T-helper 2 cell treated with Interferon-gamma antibody and Interleukin-4, amounts not matched to agents 5 μg/mL and 100 μg/mL, for 36 hours (primary cell): ENCODE results near the gene TMCO6.
"Not testable (repeated sequence)": the region's sequence is repeated elsewhere in the genome, so short reads cannot be mapped to it uniquely, and the experiment has no call there.

Source experiments
- DNase-seq: peaks from one replicate; pipeline ENCODE4 v3.0.0; 2021; ENCODE audit warnings: low spot score
- H3K27ac Mint-ChIP-seq: one replicate; pipeline ENCODE4 v1.8.0; 2021; ENCODE audit warnings: mild to moderate bottlenecking, mixed read lengths
- H3K27me3 Mint-ChIP-seq: one replicate; pipeline ENCODE4 v1.8.0; 2021; ENCODE audit warnings: low read depth, mixed read lengths
- H3K36me3 Mint-ChIP-seq: one replicate; pipeline ENCODE4 v1.8.0; 2021; ENCODE audit warnings: low read depth, mixed read lengths
- H3K4me1 Mint-ChIP-seq: one replicate; pipeline ENCODE4 v1.8.0; 2021; ENCODE audit warnings: low read depth, mixed read lengths
- H3K4me3 Mint-ChIP-seq: one replicate; pipeline ENCODE4 v1.8.0; 2022; ENCODE audit warnings: mild to moderate bottlenecking, moderate library complexity, mixed read lengths
- H3K9me3 Mint-ChIP-seq: one replicate; pipeline ENCODE4 v1.8.0; 2021; ENCODE audit warnings: mixed read lengths

Gene TMCO6

DNA sequence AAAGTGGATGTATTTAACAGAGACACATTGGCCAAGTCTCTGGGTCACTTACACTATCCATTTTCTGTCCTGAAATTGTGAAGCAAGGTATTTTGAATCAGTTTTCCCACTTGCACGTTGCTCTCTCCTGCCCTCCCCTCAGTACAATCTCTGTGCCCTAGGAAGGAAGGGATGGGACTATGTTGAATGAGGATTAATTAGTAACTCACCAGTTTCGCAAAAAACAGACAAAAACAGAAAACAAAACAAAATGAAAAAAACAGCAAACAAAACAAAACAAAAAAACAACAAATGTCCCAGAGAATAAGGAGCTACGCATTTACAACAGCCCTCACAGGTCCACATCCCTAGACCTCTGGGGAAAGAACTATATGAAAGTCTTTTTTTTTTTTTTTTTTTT lies 5.1 kb upstream of the TMCO6 start:
- no peak overlapping the region for H3K27ac Mint-ChIP-seq
- no peak for DNase-seq
- no peaks in the 10 kb centered on the region for H3K36me3 Mint-ChIP-seq
- no peaks in the 10 kb centered on the region for H3K9me3 Mint-ChIP-seq
- no peak overlapping the region for H3K4me3 Mint-ChIP-seq
- H3K27me3 Mint-ChIP-seq: peaks cover 26% of the 10 kb centered on the region
- H3K4me1 Mint-ChIP-seq: peaks cover 26% of the 10 kb centered on the region

DNA sequence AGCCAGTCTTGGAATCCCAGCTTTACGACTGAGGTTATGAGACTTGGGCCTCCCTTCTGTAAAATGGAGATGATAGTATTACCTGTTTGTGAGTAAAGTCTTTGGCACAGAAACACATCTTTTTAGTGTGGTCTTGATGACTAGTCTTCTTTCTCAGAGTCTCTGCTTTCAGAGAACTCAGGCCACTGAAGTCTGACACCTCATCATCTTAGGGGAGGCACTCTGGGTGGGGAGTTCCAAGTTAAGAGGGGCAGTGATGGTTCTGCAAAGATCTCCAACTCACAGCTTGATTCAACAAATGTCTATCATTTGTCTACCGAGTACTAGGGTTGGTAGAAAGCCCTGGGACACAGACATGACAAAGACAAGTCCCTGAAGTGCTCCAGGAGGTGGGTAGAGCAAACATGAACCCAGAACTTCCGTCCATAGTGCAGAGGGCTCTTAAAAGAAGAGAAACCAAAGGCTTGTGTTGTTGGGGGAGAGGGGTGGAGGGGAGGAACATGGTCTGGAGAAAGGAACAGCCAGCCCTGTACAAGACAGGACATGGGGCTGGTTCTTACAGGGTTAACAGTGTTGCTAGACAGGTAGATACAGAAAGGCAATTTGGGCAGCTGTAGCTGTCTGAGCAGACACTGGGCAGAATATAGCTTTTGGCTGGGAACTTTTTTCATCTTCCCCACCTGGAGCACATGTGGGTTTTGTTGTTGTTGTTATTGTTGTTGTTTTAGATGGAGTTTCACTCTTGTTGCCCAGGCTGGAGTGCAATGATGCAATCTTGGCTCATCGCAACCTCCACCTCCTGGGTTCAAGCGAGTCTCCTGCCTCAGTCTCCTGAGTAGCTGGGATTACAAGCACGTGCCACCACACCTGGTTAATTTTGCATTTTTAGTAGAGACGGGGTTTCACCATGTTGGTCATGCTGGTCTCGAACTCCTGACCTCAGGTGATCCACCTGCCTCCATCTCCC lies 3.7 kb upstream of the TMCO6 start:
- H3K27me3 Mint-ChIP-seq: peaks cover 26% of the 10 kb centered on the region
- no peak overlapping the region for H3K4me3 Mint-ChIP-seq
- no peaks in the 10 kb centered on the region for H3K9me3 Mint-ChIP-seq
- no peak overlapping the region for H3K27ac Mint-ChIP-seq
- H3K4me1 Mint-ChIP-seq: peaks cover 31% of the 10 kb centered on the region
- no peak for DNase-seq
- peaks cover 3% of the 10 kb centered on the region for H3K36me3 Mint-ChIP-seq

DNA sequence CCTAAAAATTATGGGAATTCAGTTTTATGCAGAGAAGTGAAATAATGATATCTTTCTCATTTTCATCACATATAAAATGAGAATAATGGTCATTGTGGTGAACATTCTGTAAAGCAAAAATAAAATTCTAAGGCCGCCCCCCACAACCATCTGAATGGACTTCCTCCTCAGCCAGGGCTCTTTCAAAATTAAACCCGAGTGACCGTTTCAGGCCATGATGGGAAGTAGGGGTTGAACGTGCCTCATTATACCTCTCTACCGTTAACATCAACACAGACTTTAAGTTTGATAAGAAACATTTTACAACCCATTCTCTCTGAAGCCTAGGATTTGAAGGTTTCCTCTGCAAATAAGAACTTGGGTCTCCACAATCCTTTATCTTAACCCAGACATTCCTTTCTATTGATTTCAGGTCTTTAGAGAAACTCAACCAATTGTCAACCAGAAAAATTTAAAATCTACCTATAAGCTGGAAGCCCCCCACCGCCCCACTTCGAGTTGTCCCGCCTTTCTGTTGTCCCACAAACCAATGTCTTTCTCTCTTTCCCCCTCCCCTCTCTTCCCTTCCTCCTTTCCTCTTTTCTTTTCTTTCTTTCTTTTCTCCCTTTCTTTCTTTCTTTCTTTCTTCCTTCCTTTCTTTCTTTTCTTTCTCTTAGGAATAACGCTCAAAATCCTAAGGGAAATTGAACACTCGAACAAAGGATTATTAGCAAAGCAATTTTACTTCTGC lies 1.7 kb upstream of the TMCO6 start:
- Mint-ChIP-seq H3K9me3 (no peaks in the 10 kb centered on the region), H3K4me3 (no peak overlapping the region), H3K4me1 (peaks cover 39% of the 10 kb centered on the region), H3K27me3 (peaks cover 13% of the 10 kb centered on the region), H3K36me3 (peaks cover 13% of the 10 kb centered on the region), H3K27ac (no peak overlapping the region)
- DNase-seq: no peak

DNA sequence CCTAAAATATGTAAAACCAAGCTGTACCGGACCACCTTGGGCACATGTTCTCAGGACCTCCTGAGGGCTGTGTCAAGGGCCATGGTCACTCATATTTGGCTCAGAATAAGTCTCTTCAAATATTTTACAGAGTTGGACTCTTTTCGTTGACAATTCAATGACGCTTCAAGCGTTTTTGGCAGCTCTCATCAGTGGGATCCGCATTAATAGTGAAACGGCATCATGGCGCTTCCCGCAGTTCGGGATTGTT lies 428 bp upstream of the TMCO6 start:
- Mint-ChIP-seq H3K4me1 (peaks cover 29% of the 10 kb centered on the region), H3K27ac (peak overlapping the region; percentile 89), H3K4me3 (peak overlapping the region; percentile 93), H3K36me3 (peaks cover 17% of the 10 kb centered on the region)
- H3K27me3 Mint-ChIP-seq, DNase-seq, H3K9me3 Mint-ChIP-seq: not testable (repeated sequence)

DNA sequence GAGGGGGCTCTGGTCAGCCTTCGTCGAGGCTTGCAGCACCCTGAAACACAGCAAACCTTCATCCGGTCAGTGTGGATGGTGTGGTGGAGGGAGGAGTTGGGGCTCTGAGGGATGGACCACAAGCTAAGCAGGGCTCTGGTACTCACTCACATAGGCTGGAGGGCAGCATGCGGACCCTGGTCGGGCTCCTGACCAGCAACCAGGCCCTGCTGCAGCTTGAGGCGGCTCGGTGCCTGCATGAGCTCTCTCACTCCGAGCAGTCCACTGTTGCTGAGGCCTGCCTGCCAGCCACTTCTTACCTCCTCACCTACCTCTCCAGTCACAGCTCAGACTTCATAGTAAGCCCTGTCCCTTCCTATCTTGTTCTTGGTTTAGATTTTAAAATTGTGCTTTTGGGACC lies 2.5 kb downstream of the TMCO6 start:
- peaks cover 38% of the 10 kb centered on the region for H3K36me3 Mint-ChIP-seq
- no peak for DNase-seq
- H3K4me1 Mint-ChIP-seq: peaks cover 34% of the 10 kb centered on the region
- H3K27me3 Mint-ChIP-seq: no peaks in the 10 kb centered on the region
- no peak overlapping the region for H3K27ac Mint-ChIP-seq
- no peaks in the 10 kb centered on the region for H3K9me3 Mint-ChIP-seq
- H3K4me3 Mint-ChIP-seq: peak overlapping the region; percentile 4

DNA sequence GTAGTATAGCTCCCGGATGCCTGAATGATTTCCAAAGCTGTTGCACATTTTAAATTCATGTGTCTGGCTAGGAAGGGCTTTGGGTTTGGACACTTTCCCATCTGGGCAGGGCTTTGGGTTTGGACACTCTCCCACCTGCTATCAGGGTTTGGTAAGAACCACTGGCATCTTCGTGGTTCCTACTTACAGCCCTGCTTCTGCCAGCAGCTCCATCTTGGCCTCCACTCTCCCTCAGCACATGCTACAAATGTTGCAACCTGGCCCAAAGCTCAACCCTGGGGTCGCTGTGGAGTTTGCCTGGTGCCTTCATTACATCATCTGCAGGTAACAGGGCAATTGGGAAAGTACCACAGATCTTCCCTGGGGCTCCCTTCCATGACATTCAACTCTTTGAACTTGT lies 3.5 kb downstream of the TMCO6 start:
- Mint-ChIP-seq H3K36me3 (peaks cover 42% of the 10 kb centered on the region), H3K4me3 (no peak overlapping the region), H3K9me3 (no peaks in the 10 kb centered on the region), H3K27ac (no peak overlapping the region), H3K27me3 (no peaks in the 10 kb centered on the region), H3K4me1 (peaks cover 37% of the 10 kb centered on the region)
- no peak for DNase-seq

DNA sequence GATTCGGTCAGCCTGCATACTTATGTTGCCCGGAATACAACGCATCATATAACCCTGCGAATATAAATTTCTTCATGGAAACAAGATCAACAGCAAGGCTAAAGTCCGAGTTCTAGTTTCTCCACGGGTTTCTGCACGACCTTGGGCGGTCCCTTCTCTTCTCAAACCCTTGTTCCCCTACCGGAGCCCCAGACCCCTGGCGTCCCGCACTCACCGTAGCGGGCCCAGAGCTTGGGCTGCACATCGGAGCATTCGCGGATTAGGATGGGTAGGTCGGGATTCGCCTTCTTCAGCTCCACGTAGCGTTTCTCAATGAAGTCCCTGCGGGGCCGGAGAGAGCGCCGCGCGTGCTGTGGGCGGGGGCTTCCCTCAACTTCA lies 7.8 kb downstream of the TMCO6 start:
- H3K9me3 Mint-ChIP-seq: no peaks in the 10 kb centered on the region
- peaks cover 27% of the 10 kb centered on the region for H3K4me1 Mint-ChIP-seq
- no peak for DNase-seq
- no peaks in the 10 kb centered on the region for H3K27me3 Mint-ChIP-seq
- peak overlapping the region; percentile 99 for H3K27ac Mint-ChIP-seq
- peaks cover 53% of the 10 kb centered on the region for H3K36me3 Mint-ChIP-seq
- H3K4me3 Mint-ChIP-seq: peak overlapping the region; percentile 98

DNA sequence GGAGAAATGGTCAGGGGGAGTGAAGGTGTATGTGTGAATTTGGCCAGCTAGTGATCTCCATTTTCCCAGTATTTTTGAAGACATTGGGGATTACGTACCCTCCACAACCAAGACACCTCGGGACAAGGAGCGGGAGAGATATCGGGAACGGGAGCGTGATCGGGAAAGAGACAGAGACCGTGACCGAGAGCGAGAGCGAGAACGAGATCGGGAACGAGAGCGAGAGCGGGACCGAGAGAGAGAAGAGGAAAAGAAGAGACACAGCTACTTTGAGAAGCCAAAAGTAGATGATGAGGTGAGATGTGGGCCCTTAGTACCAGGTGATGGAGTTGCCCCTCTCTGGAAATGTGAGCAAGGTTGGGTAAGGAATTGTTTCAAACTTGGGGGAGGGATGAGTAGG lies 19.6 kb downstream of the TMCO6 start:
- Mint-ChIP-seq H3K4me1 (peaks cover 6% of the 10 kb centered on the region), H3K9me3 (no peaks in the 10 kb centered on the region), H3K4me3 (no peak overlapping the region), H3K27ac (no peak overlapping the region), H3K36me3 (peaks cover 80% of the 10 kb centered on the region), H3K27me3 (no peaks in the 10 kb centered on the region)
- DNase-seq: no peak

DNA sequence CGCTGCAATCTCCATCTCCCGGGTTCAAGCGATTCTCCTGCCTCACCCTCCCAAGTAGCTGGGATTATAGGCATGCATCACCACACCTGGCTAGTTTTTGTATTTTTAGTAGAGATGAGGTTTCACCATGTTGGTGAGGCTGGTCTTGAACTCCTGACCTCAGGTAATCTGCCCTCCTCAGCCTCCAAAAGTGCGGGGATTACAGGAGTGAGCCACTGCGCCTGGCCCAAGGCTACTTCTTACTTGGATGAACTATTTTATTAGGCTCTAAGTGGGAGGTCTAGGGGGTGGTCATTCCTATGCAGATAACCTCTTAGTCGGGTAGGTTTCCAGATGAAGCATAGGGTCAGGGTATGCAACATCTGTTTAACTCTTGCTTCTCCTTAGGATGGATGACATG lies 21.1 kb downstream of the TMCO6 start:
- H3K27me3 Mint-ChIP-seq, DNase-seq, H3K27ac Mint-ChIP-seq, H3K4me1 Mint-ChIP-seq, H3K4me3 Mint-ChIP-seq, H3K9me3 Mint-ChIP-seq: not testable (repeated sequence)
- H3K36me3 Mint-ChIP-seq: peaks cover 72% of the 10 kb centered on the region

DNA sequence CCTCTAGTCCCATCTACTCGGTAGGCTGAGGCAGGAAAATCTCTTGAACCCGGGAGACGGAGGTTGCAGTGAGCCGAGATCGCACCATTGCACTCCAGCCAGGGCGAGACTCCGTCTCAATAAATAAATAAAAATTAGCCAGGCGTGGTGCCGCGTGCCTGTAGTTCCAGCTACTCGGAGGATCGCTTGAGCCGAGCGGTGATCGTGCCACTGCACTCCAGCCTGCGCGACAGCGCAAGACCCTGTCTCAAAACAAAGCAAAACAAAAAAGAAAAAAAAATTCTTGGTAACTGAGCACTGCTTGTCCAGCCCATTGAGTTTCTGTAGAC lies 24.7 kb downstream of the TMCO6 start:
- DNase-seq: no peak
- Mint-ChIP-seq H3K9me3 (no peaks in the 10 kb centered on the region), H3K4me3 (peak overlapping the region; percentile 98), H3K27ac (peak overlapping the region; percentile 93), H3K4me1 (peaks cover 23% of the 10 kb centered on the region), H3K36me3 (peaks cover 72% of the 10 kb centered on the region), H3K27me3 (no peaks in the 10 kb centered on the region)

DNA sequence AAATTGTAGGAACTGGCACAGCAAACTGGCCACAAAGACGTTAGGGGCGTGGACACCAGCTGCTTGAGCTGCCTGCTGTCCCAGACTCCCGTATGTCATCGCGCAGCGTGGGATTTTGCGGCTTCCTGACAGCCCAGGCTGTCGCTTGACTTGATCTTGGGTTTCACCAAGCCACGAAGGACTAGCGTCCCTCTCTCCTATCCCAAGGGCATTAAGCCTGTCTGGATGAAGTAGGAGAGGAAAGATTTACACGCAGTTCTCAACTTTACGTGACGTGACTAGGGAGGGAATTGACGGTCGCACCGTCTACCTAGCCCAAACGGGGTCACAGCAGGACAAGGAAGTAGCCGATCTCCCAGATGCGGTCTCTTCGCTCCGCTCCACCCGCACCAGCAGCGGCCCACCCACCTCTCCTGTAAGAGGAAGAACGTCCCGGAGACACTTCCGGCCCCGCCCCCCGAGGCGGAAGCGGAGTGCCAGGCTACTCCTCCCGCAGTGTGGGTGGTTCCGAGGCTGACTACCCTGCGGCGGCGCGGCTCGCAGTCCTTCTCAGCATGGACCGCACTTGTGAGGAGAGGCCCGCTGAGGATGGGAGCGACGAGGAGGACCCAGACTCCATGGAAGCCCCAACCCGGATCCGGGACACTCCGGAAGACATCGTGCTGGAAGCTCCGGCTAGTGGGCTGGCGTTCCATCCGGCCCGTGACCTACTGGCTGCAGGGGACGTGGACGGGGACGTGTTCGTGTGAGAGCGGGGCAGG lies 25.3 kb downstream of the TMCO6 start, which contains the start of gene WDR55:
WDR55 (plus strand) TSS at position 546 of the 761 bp plus-strand sequence; CDS start at position 555, 9 bp downstream.
- Mint-ChIP-seq H3K36me3 (peaks cover 72% of the 10 kb centered on the region), H3K27ac (peak within 1 kb of the TSS; percentile 93), H3K4me3 (peak within 1 kb of the TSS; percentile 98), H3K27me3 (no peaks in the 10 kb centered on the region), H3K4me1 (peaks cover 23% of the 10 kb centered on the region), H3K9me3 (no peaks in the 10 kb centered on the region)
- DNase-seq: peak; percentile 96

DNA sequence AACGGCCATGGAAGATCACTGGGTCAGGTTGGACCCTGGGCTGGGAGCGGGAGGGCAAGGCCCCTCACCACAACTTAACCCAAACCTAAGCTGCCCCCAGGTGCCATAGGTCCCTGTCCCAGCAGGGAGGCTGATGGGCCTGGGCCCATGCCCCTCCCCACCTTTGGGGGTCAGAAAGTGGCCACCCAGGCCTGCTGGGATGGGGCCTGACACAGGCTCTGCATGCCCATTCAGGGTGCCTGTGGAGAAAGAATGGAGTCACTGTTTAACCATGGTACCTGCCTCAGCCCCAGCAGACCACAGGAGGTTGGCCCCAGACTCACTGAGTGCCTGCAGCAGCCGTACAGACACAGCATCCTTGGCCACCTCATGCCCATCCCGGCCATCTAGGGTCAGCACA lies 31.8 kb downstream of the TMCO6 start:
- peaks cover 14% of the 10 kb centered on the region for H3K4me1 Mint-ChIP-seq
- H3K4me3 Mint-ChIP-seq, H3K9me3 Mint-ChIP-seq, H3K27ac Mint-ChIP-seq, DNase-seq, H3K27me3 Mint-ChIP-seq: not testable (repeated sequence)
- H3K36me3 Mint-ChIP-seq: peaks cover 62% of the 10 kb centered on the region

DNA sequence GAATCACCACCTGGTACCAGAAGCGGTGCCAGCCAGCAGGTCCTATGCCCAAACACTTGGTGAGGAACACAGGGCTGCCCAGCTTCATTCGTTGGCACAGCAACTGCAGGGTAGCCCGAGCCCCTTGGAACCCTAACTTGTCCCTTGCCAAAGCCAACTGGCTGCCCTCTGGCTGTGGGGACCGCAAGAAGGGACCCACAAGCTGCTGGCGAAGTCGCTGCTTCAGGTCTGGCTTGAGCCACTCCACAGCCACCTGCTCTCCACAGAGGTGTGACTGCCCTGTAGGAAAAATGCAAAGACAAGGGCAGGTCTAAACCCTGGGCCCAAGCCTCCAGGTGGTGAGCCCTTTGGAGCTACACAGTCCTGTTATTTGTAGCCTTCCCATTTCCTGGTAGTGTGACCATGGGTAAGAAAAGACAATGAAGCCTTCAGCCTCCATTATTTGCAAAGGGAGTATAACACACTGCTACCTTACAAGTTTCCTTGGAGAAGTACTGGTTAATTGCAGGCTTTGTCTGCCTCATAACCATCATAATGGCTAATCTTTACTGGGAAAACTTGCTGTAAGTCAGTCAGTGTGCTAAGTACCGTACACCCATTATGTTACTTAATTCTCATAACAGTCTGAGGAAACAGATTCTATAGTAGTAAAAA lies 32.3 kb downstream of the TMCO6 start:
- Mint-ChIP-seq H3K9me3 (no peaks in the 10 kb centered on the region), H3K27me3 (no peaks in the 10 kb centered on the region), H3K4me1 (peaks cover 10% of the 10 kb centered on the region), H3K27ac (no peak overlapping the region), H3K36me3 (peaks cover 63% of the 10 kb centered on the region), H3K4me3 (no peak overlapping the region)
- no peak for DNase-seq
